ENCODE measurements around the gene FOXK2. TPM values are rescaled to one million over a fixed set of nuclear protein-coding genes. Genes with fewer than 3 reads are reported as not detected.

Gene FOXK2
- total and polyA plus RNA-seq, 2 of the 8 experiments (the other 6 are each of a cell fraction or from before 2014, with no cell fraction given) = 34.7 to 64.9 TPM

- TF ChIP-seq ZNF274 (IDR thresholded peaks at IDR 0.05; ENCODE audit: borderline replicate concordance, extremely low read depth, low read length) = no peak
- TF ChIP-seq MAX (IDR thresholded peaks at IDR 0.05) = no peak
- TF ChIP-seq CBX8 (IDR thresholded peaks at IDR 0.05; ENCODE audit: borderline replicate concordance, low read depth, low read length) = no peak
- no peak for TF ChIP-seq KDM5A (IDR thresholded peaks at IDR 0.05; ENCODE audit: low read length)
- no peak for TF ChIP-seq CEBPB (IDR thresholded peaks at IDR 0.05; ENCODE audit: low read depth, low read length)
- 0 out of 2 replicates have a peak, but pooled peaks have one; percentile 22 for TF ChIP-seq KDM1A (IDR thresholded peaks at IDR 0.05; ENCODE audit: borderline replicate concordance, low read length)
- no peak for TF ChIP-seq EP300 (IDR thresholded peaks at IDR 0.05; ENCODE audit: borderline replicate concordance in 1 of 2, low read depth in 2 of 2, low read length in 2 of 2)
- TF ChIP-seq TAF1 (IDR thresholded peaks at IDR 0.05; ENCODE audit: low read depth, low read length) = no peak
Observed at GRCh38 chr17:82592767-82593589, 73.4 kb downstream of the FOXK2 start (continued).
